Measurements from ENCODE around the gene TMEM143.
"Not testable (repeated sequence)": the region's sequence is repeated elsewhere in the genome, so short reads cannot be mapped to it uniquely, and the experiment has no call there.

Gene TMEM143

DNA sequence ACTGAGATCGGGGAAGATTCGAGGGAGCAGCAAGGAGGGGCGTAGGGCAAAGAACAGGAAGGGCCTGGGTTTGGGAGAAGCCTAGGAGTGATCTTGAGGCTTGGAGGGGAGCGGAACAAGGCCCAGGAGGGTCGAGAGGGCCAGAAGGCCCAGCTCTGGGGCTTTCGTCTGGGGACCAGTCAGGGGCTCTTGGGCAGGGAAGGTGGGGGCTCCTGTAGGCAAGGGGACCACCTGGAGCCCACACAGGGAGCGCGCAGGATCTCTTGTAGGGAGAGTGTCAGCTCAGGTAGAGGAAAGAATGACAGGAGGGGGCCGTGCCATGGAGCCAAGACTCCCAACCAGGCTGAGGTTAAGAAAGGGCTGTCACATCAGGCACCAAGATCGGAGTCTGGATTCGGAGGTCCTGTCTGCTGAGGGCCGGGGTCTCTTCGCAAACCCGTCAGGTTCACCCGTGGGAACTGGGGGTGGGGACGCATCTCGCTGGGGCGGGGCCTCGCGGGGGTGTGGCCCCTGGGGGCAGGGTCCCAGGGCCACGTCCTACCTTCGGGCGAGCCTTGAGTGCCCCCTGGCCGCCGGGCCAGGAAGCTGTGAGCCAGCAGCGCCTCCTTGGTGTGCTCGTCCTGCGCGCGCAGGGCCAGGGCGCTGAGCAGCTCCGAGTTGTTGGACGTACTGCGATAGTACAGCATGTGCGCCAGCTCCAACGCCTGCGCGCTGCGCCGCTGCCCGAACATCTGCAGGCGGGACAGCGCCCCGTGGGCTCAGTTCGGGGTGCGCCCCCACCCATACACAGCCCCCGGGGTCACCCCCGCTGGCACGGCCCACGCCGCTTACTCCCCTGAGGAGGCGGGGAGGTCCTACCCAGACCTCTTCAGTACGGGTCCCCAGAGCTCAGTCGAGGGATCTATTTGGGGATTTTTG lies 30.0 kb downstream of the TMEM143 start:
- DNase-seq (ENCODE audit: low read depth, low spot score) = peak; percentile 67
- H3K27ac ChIP-seq = peak overlapping the region; percentile 64

DNA sequence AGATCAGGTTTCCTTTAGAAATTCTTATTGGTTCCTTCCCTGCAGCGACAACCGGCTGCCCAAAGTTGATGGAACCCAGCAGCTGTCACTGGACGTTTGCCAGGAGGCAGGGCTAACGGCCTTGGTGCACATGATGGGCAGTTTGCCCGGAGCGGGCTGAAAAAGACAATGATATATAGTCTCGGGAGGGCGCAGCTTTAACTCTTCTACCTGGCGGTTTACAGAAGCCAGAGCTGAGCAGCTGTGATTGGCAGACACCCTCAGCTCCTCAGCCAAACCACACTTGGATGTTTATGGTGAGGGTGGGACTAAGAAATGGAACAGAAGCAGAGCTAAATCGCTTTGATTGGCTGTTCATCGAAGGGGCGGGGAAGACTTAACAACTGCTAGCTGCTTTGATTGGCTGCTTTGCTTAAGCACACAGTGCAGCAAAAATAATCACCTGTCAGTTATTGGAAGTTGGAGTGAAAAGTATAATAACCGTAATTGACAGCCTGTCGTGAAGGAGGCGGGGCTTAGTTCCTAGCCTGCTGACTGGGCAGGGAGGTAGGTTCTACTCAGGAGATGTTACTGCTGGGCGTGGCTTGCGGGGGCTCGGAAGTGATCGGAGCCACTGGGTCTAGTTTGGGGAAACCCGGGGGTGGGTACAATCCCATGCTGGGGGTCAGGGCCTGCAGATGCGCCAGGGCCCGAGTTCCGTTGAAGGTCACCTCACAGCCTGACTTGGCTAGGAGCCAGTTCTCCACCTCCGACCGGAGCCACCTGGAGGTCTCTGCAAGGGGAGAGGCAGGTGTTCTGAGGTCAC lies 30.9 kb downstream of the TMEM143 start:
- H3K27ac ChIP-seq = peak overlapping the region; percentile 64
- DNase-seq (ENCODE audit: low read depth, low spot score) = peak; percentile 100

DNA sequence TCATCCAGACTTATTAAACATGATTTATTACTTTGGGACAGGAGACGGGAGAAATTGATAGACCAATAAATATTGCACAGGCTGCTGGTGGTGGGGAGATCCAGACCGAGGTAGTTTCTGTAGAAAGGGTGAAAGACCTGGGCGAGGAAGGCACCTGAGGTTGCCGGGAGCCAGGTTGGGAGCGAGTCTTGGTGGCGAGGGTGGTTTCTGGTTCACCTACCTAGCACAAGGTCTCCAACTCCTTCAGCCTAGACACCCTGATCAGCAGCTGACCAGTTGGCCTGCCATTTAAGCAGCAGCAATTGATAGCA lies 31.4 kb downstream of the TMEM143 start:
- no peak for DNase-seq (ENCODE audit: low read depth, low spot score)
- H3K27ac ChIP-seq = peak overlapping the region; percentile 64

DNA sequence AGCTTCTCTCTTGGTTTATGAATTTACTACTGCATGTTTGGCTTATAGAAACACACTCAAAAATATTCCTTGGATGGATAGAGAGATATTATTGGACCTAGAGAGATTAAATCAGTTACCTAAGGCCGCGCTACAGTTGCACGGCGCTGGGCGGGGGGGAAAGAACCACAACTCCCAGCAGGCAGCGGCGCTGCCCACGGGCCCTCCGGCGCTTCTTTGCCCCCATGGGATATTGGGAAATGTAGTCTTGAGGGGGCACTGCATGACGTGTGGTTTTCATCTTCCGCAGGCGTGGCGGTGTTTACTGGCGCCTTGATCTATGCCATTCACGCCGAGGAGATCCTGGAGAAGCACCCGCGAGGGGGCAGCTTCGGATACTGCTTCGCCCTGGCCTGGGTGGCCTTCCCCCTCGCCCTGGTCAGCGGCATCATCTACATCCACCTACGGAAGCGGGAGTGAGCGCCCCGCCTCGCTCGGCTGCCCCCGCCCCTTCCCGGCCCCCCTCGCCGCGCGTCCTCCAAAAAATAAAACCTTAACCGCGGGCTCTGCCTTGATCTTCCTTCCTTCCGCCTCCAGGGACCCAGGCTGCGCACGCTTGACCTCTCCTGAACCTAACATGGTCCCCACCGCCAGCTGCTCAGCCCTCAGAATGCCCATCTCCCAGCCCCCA lies 33.6 kb downstream of the TMEM143 start:
- DNase-seq (ENCODE audit: low read depth, low spot score) = no peak
- H3K27ac ChIP-seq = peak overlapping the region; percentile 32

DNA sequence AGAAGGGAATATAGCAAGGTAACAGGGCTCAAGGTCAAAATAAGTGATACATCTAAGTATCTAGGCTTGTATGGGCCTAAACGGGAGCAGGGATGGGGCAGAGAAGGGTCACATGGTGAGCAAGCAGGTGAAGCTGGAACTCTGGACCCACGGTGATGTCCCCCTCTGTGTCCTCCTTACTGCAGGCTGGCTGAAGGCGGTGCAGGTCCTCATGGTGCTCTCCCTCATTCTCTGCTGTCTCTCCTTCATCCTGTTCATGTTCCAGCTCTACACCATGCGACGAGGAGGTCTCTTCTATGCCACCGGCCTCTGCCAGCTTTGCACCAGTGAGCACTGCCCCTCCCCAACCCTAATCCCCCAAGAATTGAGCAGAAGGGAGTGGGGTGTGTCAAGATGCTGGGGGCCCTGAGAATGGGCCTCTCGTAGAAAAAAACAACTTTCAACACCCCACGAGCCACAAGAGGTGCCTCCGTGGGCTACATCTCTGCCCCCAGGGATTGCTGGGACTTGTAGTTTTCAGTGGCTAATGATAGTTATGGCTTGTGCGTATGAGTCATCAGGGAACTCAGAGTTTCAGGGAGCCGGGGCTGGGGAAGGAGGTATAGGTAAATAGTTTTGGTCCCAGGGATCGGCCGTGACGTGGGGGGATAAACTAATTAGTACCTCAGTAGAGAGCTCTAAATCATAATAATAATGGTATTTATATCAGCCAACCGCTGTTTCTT lies 34.4 kb downstream of the TMEM143 start:
- H3K27ac ChIP-seq = peak overlapping the region; percentile 32
- DNase-seq (ENCODE audit: low read depth, low spot score) = no peak

DNA sequence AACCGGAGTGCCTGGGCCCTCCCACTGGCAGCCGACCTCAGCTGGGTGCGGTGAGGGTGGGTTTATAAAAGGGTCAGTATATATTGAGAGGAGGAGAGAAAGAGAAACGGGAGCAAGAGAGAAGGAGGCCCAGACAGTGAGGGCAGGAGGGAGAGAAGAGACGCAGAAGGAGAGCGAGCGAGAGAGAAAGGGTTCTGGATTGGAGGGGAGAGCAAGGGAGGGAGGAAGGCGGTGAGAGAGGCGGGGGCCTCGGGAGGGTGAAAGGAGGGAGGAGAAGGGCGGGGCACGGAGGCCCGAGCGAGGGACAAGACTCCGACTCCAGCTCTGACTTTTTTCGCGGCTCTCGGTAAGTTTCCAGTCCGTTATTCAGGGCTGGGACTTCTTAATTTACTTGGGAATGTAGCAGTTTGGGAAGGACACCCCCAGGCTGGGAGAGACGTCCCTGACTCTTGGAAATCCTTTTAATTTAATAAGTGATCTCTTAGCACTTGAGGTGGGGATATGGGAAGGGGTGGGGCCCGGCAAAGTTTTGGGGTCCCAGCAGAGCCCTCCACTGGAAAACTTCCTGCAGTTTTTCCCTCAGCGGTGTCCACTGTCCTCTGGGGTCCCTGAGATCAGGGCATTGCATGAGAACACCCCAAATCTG lies 38.4 kb downstream of the TMEM143 start, which contains the start of gene EMP3:
EMP3 (plus strand) TSS at position 288 of the 646 bp plus-strand sequence. CDS start 1,293 bp downstream, outside the sequence.
- peak within 1 kb of the TSS; percentile 65 for H3K27ac ChIP-seq

DNA sequence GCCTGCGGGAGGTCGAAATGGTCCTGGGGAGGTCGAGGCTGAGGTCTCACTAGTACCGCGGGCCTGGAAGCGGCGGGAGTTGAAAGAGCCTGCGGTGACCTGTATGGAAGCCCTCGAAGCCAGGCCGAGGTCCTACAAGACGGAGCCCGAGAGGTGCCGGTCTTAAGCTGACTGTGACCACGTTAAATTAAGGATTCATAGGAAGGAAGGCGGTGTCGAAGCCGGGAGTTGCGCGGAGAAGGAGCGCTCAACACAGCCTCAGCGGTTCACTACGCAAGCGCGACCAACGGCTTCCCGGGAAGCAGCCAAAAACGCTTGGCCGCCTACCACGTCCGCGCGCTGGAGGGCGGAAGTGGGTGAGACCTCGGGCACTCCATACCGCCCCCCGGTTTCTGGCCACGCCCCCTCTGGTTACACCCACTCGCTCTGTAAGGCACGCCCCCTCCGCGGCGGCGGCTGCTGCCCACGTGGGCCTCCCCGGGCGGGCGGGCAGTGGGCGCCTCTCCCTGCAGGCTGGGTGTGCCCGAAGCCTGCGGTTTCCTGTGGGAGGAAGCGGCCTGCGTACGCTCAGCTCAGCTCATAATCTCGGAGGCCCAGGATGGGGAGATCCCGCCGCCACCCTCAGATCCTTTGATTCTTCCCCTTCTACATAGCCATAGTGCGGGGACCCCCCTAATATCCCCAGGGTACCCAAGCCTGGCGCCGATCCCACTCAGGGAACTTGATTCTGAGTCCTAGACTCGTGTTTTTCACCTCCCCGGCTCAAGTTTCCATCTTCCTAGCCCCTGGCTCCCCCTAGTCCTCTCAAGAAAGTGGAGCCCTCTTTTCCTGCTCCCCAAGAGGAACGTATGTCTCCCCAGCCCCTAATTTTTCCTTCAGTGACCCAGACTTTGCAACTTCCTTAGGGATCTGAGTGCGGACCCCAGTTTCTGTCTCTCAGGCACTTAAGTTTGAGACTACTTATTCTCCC lies 41.8 kb downstream of the TMEM143 start:
- H3K27ac ChIP-seq = peak overlapping the region; percentile 85
- DNase-seq (ENCODE audit: low read depth, low spot score) = peak; percentile 87

More for the DNA sequence above, 38.4 kb downstream of the TMEM143 start, which contains the start of gene EMP3:
- no peak for DNase-seq (ENCODE audit: low read depth, low spot score)

DNA sequence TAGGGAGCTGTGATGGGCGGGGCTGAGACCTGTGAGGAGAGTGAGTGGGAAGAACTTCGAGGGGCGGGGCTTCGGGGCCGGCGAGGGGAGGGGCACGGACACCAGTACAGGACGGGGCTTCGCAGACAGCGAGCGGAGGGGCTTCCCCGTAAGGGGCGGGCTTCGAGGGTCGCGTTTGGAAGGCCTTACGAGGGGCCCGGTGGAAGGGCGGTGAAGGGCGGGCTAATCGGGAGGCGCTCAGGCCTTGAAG lies 42.4 kb downstream of the TMEM143 start:
- peak; percentile 66 for DNase-seq (ENCODE audit: low read depth, low spot score)
- peak overlapping the region; percentile 85 for H3K27ac ChIP-seq

DNA sequence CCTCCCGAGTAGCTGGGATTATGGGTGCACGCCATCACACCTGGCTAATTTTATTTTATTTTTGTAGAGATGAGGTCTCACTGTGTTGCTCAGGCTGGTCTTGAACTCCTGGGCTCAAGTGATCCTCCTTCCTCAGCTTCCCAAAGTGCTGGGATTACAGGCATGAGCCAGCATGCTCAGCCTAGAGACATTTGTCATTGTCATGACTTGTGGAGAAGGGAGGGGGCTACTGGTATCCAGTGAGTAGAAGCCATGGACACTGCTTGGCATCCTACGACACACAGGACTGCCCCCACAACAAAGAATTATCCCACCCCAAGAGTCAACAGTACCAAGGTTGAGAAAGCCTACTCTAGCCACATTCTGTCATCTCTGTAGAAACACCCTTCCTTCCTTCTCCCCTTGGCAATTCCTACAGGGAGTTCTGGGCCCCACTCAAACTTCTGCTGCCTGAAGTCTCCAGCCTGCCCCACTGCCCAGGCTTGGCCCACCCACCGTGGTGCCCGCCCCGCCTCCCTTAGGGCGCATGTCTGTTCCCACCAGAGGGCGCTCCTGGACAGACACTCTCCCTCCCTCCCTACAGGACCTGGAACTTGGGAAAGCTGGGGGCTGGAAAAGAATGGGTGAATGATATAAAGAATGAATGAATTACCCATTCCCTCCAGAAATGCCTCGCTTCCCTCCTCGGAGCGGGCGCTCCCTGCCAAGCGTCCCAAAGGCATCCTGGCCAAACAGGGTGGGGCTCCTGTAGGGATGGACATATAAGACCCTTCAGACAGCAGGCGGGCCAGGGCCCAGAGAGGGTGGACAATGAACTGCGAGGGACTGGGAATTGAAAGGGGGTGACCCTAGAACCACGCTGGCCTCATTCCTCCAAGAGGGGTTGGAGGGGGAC lies 43.8 kb downstream of the TMEM143 start:
- no peak for DNase-seq (ENCODE audit: low read depth, low spot score)
- no peak overlapping the region for H3K27ac ChIP-seq

DNA sequence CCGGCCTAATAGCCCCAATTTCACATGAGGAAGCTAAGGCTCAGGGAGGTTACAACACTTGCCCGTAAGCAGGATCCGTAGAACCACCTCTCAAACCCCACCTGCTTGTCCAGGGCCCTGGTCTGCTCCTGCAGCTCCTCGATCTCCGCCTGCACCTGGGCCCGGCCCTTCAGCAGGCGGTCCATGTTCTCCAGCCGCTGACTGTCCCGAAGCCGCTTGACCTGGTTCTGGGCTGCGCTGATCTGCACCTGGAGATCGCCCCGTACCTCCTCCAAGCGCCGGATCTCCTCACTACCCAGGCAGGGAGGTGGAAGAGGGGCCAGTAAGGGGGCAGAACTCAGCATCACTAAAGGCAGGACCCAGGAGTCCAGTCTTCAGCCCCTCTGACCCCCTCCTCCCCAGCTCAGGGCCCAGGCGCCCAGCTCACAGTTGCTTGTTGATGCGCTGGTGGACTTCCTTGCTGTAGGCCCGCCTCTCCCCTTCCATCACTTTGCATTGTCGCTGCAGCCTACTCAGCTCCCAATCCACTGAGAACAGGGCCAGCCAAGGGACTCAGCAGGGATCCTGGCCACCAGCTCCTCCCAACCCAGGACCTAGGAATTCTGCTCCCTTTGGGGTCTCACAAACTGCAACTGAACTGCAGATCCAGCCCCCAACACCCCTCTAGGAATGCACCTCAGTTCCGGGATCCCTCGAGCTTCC lies 45.3 kb downstream of the TMEM143 start:
- H3K27ac ChIP-seq = no peak overlapping the region
- no peak for DNase-seq (ENCODE audit: low read depth, low spot score)

DNA sequence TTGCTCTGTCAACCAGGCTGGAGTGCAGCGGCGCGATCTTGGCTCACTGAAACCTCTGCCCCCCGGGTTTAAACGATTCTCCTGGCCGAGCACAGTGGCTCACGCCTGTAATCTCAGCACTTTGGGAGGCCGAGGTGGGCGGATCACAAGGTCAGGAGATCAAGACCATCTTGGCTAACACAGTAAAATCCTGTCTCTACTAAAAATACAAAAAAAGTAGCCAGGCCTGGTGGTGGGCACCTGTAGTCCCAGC lies 46.1 kb downstream of the TMEM143 start:
- H3K27ac ChIP-seq; DNase-seq (ENCODE audit: low read depth, low spot score): not testable (repeated sequence)

DNA sequence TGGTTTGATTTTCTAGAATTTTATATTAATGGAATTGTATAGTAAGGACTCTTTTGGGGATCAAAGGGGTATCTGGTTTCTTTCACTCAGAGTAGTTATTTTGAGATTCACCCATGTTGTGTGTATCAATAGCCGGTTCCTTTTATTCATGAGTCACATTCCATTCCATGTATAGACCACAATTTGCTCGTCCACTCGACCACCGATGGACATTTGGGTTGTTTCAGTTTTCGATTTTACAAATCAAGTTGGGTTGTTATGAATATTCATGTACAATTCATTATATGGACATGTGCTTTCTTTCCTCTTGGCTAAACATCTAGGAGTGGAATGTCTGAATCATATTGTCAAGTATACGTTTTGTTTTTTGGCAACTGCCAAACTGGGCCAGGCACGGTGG lies 48.0 kb downstream of the TMEM143 start:
- H3K27ac ChIP-seq = no peak overlapping the region
- no peak for DNase-seq (ENCODE audit: low read depth, low spot score)

DNA sequence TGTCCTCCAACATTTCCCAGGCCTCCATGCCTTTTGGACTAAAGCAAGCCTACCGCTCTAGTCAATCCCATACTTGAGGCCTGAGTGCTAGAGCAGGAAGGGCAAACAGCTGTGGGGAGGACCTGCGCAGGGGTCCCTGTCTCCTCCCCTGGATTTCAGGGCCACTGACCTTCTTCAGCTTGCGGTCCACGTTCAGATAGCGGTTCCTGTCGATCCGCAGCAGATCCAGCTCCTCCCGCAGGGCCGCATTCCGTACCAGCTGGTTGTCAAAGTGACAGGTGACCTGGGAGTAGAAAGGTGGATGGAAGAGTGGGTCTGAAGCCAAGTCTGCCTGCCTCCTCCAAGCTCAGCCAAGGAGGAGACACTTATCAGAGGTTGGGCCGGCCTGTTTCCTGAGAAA lies 52.4 kb downstream of the TMEM143 start:
- no peak overlapping the region for H3K27ac ChIP-seq
- no peak for DNase-seq (ENCODE audit: low read depth, low spot score)

DNA sequence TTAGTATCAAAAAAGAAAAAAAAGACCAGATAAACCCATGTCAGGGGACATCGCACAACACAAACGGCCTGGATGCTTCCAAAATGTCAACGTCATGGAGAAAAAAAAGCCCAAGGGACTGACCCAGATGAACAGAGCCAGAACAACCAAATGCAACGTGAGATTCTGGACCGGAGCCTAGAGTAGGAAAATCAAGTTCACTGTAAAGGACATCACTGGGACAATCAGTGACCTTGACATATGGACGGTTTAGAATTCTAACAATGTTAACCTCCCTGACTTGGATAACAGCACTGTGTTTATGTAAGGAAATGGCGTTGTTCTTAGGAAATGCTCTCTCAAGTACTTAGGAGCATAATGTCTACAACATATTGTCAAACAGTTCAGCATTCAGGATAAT lies 53.5 kb downstream of the TMEM143 start:
- no peak overlapping the region for H3K27ac ChIP-seq

DNA sequence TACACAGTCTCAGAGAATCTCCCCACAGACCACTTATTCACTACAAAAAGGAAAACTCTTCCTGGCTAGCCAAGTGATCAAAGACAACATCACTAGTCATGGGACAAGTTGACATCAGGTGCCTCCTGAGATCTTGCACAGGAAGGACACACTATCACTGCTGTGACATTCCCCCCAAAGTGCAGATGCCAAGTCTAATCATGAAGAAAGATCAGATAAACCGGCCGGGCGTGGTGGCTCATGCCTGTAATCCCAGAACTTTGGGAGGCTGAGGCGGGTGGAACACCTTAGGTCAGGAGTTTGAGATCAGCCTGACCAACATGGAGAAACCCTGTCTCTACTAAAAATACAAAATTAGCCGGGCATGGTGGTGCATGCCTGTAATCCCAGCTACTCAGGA lies 54.0 kb downstream of the TMEM143 start:
- DNase-seq (ENCODE audit: low read depth, low spot score); H3K27ac ChIP-seq: not testable (repeated sequence)

More for the DNA sequence above, 53.5 kb downstream of the TMEM143 start:
- DNase-seq (ENCODE audit: low read depth, low spot score) = no peak

DNA sequence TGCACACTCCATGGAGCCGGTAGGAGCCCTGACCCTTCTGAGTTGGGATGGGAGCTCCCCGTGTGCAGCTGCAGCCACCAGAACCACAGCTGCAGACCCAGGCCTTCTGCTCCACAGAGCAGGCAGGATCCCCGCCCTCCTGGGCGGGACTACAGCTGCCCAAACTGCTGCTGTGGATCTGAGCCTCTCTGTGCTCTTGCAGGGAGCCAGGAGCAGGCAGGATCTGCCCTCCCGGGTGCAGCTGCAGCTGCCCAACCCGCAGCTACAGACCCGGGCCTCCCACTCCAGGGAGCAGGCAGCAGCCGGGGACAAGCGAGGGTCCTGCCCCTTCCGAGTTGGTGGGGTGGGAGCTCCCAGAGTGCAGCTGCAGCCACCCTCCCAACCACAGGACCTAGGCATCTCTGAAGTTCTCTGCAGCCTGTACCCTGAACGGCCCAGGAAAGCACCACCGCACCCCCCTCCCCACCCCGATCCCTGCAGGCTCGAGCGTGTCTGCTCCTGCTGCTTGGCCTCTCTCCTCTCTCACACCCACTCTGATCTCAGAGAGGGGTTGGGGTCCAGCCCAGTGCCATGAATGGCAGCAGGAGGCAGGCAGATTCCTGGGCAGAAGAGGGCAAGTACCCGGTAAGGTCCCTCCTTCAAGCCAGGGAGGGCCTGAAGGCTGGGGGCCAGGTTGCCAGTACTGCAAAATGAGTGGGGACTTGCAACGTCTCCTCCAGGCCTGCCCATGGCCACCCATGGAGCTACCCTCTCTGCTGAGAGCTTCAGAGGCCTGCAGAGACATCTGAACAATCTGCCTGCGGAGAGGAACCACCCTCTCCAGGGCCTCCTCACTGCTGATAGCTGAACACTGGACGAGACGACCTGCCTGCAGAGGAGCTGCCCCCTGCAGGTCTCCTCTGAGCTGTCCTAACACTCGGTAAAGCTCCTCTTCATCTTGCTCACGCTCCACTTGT lies 54.8 kb downstream of the TMEM143 start:
- no peak for DNase-seq (ENCODE audit: low read depth, low spot score)
- H3K27ac ChIP-seq = no peak overlapping the region

All from epithelial cell of prostate (primary cell).